GM18502 (cell line): ENCODE results near the gene TRIM44.

Experiments used
- ATAC-seq: cut with Tn5 transposase; IDR thresholded peaks from one replicate; pipeline ENCODE4 v1.9.1; 2021; ENCODE audit warnings: mild to moderate bottlenecking; ENCODE audit not compliant: unreplicated experiment, poor library complexity

The TRIM44 gene

GRCh38 chr11:35784699-35785098 lies 122.1 kb downstream of the TRIM44 start:
- peak; percentile 56 for ATAC-seq

- peak; percentile 62 for ATAC-seq
These were observed 123.0 kb downstream of the TRIM44 start for GRCh38 chr11:35785287-35786167.

DNA sequence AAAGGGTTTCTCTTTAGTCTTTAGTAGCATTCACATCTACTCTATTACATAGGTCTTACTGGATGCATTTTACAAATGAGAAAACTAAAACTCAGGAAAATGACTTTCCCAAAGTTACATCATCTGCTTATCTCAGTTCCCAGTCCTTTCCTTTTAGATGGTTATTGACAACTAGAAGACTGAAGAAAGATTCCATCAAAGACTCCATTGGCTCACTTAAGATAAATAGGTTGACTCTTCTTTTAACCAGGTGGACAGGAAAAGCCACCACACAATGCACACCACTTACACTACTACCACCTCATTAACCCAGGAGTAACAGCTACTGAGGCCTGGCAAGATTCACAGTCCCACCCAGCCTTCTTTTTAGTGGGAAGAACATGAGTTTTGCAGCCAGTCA lies 123.6 kb downstream of the TRIM44 start:
- no peak for ATAC-seq

- no peak for ATAC-seq
These were observed 124.5 kb downstream of the TRIM44 start for GRCh38 chr11:35787013-35787504.

GRCh38 chr11:35787626-35788025 lies 125.1 kb downstream of the TRIM44 start:
- ATAC-seq, result no peak

GRCh38 chr11:35791088-35791958 lies 128.7 kb downstream of the TRIM44 start:
- ATAC-seq, result no peak

DNA sequence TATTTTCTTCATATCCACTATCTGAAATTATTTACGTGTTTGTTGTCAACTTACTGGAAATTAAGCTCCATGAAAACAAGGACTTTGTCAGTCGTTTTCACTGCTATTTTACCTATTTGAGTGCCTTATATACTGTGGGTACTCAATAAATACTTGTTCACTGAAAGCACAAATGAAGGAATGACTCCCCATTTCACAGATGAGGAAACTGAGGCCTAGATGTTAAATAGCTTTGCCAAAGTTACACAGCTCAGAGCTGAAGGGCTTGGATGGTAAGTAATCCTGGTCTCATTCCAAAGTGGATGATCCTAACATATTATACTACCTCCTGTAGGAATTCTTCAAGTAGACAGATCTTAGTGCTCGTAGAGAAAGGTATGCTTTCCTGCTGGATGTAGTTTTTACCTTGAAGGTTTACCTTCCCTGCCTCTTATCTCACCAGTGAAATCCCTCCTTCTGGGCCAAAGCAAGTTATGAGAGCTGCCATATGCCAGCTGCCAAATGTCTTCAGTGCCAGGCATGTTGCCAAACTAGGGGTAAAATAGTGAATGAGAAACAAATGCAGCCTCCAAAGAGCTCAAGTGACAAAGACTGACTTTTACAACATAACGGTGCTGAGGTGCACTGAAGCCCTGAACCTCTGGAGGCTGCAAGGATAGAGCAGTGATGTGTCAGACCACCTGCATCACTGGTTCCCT lies 129.7 kb downstream of the TRIM44 start:
- ATAC-seq, result no peak

DNA sequence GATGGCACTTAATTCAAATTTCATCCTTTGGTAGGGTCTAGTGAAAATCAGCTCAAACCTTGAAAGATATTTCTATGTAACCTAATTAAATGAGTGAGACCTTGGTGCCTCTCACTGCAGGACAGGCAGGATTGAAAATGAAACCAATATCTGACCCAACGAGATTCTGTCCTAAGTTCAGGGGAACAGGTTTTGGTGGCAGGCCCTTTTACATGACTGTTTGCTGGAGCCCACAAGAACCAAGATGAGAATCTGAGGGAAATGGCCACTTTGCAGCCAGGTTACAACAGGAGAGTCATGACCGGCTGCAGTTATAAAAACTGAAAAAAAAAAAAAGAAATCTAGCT lies 130.2 kb downstream of the TRIM44 start:
- no peak for ATAC-seq

DNA sequence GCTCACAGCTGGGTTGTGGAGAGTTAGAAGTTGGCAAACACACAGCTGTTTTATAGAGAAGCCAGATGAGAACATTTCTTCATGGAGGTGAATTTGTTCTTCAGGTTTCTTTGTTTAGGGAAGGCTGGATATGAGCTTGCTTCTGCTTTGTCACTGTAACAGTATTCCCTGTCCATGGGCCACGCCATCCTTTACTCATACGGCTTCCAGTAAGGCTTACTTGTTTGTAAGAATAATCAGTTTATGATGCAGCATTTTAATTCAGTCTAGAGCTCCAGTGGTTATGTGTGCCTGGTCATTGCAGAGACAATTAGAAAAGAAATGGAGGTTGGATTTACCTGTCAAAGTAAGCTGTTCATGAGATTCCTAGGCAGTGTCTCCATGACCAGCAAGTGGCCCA lies 131.8 kb downstream of the TRIM44 start:
- no peak for ATAC-seq

GRCh38 chr11:35794850-35795249 lies 132.3 kb downstream of the TRIM44 start:
- no peak for ATAC-seq

DNA sequence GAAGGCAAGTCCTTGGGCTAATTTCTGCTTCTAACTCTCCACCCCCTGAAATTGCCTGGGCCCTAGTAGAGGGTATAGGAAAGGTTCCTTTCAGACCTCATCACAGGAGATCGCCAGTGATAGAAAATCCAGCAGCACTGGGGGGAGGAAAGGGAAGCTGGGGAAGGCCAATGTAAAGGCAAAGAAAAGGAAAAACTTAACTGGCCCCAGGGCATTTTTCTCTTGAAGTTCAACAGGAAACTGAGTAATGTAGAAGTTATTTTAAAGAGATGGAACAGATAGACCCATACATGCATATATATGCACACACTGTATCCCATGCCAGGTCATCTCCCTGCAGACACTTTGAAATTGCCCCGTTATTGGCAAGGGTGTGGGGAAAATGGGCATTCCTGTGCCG lies 134.0 kb downstream of the TRIM44 start:
- no peak for ATAC-seq

GRCh38 chr11:35798423-35798822 lies 135.8 kb downstream of the TRIM44 start:
- no peak for ATAC-seq

DNA sequence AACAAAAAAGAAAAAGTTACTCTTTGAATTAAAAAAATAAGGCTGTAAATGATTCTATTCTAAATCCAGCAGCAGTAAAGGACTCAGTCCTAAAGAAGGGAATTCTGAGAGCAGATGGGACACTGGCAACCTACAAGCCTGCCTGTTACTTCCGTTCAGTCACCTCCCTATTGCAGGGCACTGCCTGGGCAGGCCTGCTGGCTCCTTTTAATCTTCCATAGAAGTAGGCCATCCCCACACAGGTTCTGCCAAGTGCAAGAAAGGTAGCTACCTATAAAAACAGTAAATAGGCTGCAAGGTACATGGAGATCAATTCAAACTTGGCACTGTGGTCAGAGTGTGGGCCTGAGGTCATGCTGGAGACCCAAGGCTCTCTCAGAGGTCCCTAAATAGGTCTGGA lies 136.4 kb downstream of the TRIM44 start:
- no peak for ATAC-seq

DNA sequence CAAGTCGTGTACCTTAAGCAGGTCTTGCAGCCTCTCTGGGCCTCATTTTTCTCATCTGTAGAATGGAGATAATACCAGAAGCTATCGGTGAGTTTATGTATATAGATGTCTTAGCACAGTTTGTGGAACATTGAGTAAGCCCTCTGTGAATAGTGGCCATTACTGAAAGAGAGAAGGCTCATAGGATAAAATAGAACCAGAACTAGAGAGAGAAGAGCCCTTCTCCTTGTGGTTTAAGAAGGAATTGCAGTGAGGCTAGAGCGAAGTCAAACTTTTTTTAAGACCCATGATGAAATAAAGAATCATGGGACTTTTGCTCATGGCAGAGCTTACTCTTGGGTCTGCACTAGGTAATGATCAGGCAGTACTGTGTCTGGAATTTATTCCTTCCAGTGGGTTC lies 137.1 kb downstream of the TRIM44 start:
- no peak for ATAC-seq

- ATAC-seq, result peak; percentile 91
These were observed 138.7 kb downstream of the TRIM44 start for GRCh38 chr11:35800970-35801953.

DNA sequence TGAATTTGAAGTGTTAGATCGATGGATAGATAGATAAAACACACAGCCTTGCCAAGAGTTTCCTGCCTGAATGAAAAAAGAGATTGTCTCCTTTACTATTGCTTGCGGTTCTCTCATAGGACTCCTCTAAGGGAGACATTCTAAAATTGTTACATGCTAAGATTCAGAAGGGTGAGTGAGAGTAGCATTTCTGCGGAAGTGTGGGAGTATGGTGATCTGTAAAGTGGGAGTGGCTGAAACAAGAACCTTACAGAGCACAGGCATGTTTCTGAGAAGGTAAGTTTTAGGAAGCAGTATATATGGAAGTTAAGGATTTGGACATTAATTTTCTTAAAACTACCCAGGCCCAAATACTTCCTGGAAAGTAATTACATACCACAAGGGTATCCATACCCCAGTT lies 139.6 kb downstream of the TRIM44 start:
- no peak for ATAC-seq

GRCh38 chr11:35802672-35803071 lies 140.1 kb downstream of the TRIM44 start:
- ATAC-seq, result no peak

GRCh38 chr11:35803115-35803514 lies 140.5 kb downstream of the TRIM44 start:
- ATAC-seq, result no peak

DNA sequence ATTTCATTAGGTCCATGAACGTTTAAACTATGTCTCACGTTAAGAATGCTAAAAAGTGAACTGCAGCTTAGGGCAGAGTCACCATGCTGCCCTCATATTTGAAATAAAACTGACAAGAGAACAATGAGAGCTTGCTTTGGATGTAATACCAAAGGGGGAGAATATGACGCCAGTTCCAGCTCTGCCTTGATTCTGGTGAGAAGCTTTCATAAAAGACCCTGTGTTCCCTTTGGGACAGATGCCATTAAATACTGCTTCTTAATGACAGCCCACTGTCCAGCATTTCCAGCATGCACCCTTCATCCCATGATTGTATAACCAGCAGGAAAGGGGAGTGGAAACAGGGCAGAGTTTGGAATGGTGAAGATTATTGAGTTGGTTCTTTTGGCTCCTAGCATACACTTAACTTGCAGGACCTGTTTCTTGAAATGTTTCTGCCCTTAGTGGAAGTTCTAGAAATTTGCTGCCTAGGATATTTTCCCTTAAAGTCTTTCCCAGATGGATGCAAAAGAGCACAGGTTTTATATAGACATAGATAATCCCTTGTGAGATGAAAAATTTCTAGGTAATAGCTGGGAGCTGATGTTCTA lies 142.0 kb downstream of the TRIM44 start:
- no peak for ATAC-seq
